Mucosa of stomach (tissue), 1 donor: ENCODE data around the gene MYO1D.

Source experiments
- H3K27me3 ChIP-seq: one replicate; pipeline ENCODE4 v1.7.0; 2013; ENCODE audit warnings: mild to moderate bottlenecking, low read length; ENCODE audit not compliant: control insufficient read depth, insufficient read depth
- H3K36me3 ChIP-seq: one replicate; pipeline ENCODE4 v1.7.0; 2013; ENCODE audit warnings: low read length; ENCODE audit not compliant: control insufficient read depth, insufficient read depth
- H3K4me1 ChIP-seq: one replicate; pipeline ENCODE4 v1.7.0; 2013; ENCODE audit warnings: mild to moderate bottlenecking, low read length; ENCODE audit not compliant: control insufficient read depth, insufficient read depth
- H3K4me3 ChIP-seq: one replicate; pipeline ENCODE4 v1.7.0; 2013; ENCODE audit warnings: low read length
- H3K9ac ChIP-seq: one replicate; pipeline ENCODE4 v1.7.0; 2013; ENCODE audit warnings: mild to moderate bottlenecking, low read length, moderate library complexity
- H3K9me3 ChIP-seq: one replicate; pipeline ENCODE4 v1.7.0; 2013; ENCODE audit warnings: mild to moderate bottlenecking, low read length, moderate library complexity; ENCODE audit not compliant: control insufficient read depth
- donor health status: Pancreatic carcinoma.

The MYO1D gene

DNA sequence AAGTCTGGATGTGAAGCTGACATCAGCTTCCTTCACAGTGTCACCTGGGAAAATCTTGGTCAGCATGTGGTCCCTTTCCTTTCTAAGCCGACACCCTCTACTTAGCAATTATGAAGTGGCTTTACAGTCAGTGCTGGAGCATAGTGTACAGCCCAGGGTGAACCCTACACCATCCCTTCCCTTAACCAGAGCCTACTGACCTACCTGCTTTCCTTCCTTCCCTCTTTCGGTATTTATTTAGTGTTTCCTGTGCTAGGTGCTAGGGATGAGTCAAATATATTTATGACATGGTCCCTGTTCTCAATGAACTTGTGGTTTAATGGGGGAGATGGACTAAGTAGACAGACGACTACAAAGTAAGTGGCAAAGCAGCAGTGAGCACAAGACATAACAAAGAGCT lies 312.6 kb downstream of the MYO1D start:
- Histone ChIP-seq H3K9me3 (no peaks in the 10 kb centered on the region), H3K9ac (no peak overlapping the region), H3K27me3 (no peaks in the 10 kb centered on the region), H3K36me3 (no peaks in the 10 kb centered on the region), H3K4me3 (no peak overlapping the region), H3K4me1 (no peaks in the 10 kb centered on the region)

DNA sequence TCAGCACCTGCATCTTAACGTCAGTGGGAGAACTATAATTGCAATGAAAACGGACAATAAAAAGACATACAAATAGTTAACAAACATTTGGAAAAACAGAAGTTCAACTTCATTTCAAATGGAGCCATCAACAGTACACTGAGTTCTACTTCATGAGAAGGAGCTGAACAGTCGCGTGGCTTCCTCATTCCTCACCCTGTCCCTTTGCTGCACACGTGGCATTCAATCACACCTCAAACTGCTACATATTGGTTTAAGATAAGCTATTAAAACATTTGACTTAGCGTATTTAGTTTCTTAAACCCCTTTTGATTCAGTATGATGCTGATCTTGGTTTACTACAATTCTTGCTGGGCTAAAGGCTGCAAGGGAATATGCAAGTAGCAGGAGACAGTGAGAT lies 313.3 kb downstream of the MYO1D start:
- Histone ChIP-seq H3K27me3 (no peaks in the 10 kb centered on the region), H3K4me1 (no peaks in the 10 kb centered on the region), H3K9ac (no peak overlapping the region), H3K36me3 (no peaks in the 10 kb centered on the region), H3K9me3 (no peaks in the 10 kb centered on the region), H3K4me3 (no peak overlapping the region)

DNA sequence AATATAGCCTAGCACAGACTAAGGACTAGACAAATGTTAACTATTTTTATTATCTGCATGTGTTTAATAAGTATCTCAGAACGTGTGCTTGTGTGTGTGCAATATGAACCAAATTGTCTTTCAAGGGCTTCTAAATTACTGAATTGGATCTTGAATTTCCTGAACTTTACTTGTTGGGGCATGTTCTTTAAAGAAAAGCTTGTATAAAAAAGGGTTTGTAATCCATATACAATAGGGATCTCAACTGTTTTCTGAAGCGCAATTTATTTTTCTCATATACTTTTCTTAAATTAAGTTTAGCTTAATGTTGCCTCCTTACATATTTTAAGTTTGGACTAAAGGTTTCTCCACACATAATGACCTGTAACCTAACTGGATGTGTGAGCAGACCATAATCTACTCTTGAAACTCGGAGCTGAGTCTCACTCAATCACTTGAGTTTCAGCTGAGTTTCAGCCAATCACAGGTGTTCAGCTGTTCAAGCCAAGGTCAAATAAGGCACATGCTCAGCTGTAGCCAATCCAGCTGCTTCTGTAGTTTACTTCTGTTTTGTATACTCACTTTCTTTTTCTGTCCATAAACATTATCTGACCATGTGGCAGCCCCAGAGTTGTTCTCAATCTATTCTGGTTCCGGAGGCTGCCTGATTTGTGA lies 317.8 kb downstream of the MYO1D start:
- H3K4me3 ChIP-seq: no peak overlapping the region
- H3K9ac ChIP-seq: no peak overlapping the region
- H3K36me3 ChIP-seq: peaks cover 3% of the 10 kb centered on the region
- H3K4me1 ChIP-seq: no peaks in the 10 kb centered on the region
- H3K27me3 ChIP-seq: no peaks in the 10 kb centered on the region
- no peaks in the 10 kb centered on the region for H3K9me3 ChIP-seq

DNA sequence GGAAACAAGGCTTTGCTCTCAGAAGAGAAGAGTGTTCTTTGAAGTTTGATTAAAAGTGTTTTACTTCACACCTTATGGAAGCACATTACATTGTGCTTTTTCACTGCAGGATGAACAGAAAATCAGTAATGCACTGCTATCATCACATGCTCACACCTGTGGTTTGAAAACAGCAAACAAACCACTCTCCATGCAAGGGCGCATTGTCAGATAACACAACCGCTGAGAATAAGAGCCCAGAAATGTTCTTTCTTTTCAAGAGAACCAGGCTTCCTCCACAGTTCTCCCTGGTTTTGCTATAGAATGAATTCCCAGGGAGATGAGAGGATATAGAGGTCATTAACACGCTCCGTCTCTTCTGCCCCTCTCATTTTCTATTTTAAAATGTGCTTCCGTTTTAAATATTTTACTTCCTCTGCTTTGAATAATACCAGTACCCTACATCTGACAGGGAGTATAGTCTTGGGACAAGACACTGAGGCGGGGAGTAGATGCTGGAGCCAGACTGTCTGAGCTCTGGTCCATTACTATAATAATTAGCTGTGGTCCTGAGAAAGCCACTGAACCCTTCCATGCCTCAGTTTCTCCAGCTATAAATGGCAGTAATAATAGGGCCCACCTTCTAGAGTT lies 318.5 kb downstream of the MYO1D start:
- peaks cover 3% of the 10 kb centered on the region for H3K36me3 ChIP-seq
- no peaks in the 10 kb centered on the region for H3K9me3 ChIP-seq
- H3K4me1 ChIP-seq: no peaks in the 10 kb centered on the region
- H3K9ac ChIP-seq: no peak overlapping the region
- H3K4me3 ChIP-seq: no peak overlapping the region
- no peaks in the 10 kb centered on the region for H3K27me3 ChIP-seq

DNA sequence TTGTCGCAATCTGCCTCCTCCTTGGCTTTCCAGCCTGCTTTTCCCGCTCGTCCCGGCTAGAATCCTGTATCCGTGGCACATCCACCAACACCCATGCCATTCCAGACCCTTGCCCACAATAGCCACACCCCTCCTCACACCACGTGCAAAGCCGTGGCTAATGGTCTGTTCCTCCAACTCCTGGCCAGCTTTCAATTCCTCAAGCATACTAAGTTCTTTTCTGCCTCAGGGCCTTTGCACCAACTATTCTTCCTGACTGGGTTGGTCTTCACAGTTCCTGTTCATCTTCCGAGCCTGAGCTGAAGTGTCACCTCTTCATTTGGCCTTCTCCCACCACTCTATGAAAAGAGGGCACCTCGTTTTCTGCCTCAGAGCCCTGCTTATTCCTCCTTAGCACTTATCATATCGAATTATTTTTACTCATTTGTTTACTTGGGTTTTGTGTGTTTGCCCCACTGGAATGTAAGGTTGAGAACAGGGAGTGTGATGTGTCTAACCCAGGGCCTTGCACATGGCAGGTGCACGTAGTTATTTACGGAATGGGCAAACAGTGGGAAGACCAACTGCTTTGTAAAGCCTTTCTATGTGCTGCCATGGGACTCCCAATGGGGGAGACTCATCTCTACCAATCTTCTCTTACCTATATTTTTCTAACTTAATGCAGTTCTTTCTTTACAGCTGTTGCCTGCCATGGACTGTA lies 321.2 kb downstream of the MYO1D start:
- H3K36me3 ChIP-seq: peaks cover 3% of the 10 kb centered on the region

DNA sequence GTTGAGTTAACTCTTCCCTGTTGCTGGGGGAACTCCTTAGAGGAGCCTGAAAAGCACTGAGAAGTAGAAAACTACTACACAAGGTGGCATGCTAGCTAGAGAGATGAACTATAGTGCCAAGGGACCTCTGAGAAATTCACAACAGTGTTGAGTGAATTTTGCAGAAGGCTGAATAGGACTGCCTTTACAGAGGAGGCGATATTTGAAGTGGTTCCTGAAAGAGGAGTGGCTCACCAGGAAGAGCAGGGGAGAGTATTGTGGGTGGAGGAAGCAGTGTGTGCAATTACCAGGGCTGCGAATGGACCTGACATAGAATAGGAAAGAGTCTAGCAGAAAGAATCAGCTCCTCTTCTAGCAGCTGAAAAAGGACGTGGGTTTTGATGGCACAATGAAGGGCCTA lies 323.8 kb downstream of the MYO1D start:
- no peaks in the 10 kb centered on the region for H3K4me1 ChIP-seq
- H3K4me3 ChIP-seq: no peak overlapping the region
- H3K36me3 ChIP-seq: peaks cover 2% of the 10 kb centered on the region
- no peak overlapping the region for H3K9ac ChIP-seq
- no peaks in the 10 kb centered on the region for H3K9me3 ChIP-seq
- H3K27me3 ChIP-seq: no peaks in the 10 kb centered on the region

More for the DNA sequence above, 321.2 kb downstream of the MYO1D start:
- no peaks in the 10 kb centered on the region for H3K9me3 ChIP-seq
- H3K4me3 ChIP-seq: no peak overlapping the region
- H3K27me3 ChIP-seq: no peaks in the 10 kb centered on the region
- no peak overlapping the region for H3K9ac ChIP-seq
- no peaks in the 10 kb centered on the region for H3K4me1 ChIP-seq

DNA sequence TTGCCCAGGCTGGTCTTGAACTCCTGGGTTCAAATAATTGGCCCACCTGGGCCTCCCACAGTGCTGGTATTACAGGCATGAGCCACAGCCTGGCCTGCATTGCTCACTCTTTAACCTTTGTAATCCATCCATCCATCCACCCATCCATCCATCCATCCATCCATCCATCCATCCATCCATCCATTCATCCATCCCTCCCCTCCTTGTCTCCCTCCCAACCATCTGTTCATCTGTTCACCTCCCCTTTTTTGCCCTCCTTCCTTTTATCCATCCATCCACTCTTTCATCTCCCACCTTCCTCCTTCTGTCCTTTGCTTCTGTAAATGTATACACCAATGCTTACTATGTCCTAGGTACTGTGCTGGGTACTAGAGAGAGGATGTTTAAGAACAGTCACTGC lies 324.6 kb downstream of the MYO1D start:
- no peak overlapping the region for H3K9ac ChIP-seq
- no peaks in the 10 kb centered on the region for H3K9me3 ChIP-seq
- H3K36me3 ChIP-seq: no peaks in the 10 kb centered on the region
- H3K4me1 ChIP-seq: no peaks in the 10 kb centered on the region
- no peaks in the 10 kb centered on the region for H3K27me3 ChIP-seq
- H3K4me3 ChIP-seq: no peak overlapping the region

DNA sequence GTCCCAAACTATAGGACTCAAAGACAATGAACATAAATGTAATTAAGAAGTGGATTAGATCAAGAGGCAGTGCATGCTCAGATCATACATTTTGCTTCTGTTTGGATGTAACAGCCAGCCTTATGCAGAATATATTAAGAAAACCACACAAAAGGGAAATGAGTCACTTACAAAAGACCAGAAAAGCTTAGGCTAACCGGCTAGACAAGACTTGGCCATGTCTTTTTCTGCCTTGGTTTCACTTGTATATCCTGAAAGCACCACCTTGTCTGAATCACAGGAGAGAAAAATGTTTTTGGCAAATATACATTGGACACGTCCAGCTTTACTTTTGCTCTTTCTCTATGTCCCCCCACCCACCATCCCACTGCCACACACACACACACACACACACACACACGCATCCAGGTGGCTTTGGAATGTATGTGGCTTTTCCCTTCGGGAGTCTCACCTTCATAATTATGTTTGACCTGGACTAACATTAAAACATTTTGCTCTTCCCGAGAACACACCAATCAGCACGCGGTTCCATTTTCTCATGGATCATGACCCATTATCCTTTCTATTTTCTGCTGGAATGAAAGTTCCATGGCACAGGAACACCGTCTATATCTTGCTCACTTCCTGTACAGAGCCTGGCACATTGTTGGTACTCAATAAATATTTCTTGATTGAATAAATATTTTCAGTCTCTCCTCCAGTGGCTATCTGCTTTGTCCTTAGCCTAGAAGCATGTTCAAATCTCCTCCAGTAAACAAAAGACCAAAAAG lies 325.6 kb downstream of the MYO1D start:
- no peak overlapping the region for H3K9ac ChIP-seq
- H3K27me3 ChIP-seq: no peaks in the 10 kb centered on the region
- H3K9me3 ChIP-seq: no peaks in the 10 kb centered on the region
- H3K4me1 ChIP-seq: no peaks in the 10 kb centered on the region
- no peak overlapping the region for H3K4me3 ChIP-seq
- H3K36me3 ChIP-seq: no peaks in the 10 kb centered on the region

DNA sequence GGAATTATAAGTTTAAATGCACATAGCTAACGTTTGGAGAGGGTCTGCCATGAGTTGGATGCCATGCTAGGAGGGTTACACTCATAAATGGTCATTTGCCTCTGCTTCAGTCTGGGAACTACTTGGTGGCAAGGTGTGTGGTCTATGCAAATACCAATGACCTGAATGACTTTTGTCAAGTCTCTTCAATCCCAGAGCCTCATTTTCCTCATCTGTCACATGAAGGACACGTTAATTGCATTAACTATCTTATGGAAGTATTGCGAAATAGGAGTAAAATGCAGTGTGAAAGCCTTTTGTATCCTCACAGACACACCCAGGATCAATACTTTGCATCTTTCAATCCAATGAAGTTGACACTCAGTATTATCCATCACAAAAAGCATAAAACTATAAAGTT lies 327.4 kb downstream of the MYO1D start:
- Histone ChIP-seq H3K9me3 (no peaks in the 10 kb centered on the region), H3K9ac (no peak overlapping the region), H3K4me1 (no peaks in the 10 kb centered on the region), H3K4me3 (no peak overlapping the region), H3K36me3 (no peaks in the 10 kb centered on the region), H3K27me3 (no peaks in the 10 kb centered on the region)

DNA sequence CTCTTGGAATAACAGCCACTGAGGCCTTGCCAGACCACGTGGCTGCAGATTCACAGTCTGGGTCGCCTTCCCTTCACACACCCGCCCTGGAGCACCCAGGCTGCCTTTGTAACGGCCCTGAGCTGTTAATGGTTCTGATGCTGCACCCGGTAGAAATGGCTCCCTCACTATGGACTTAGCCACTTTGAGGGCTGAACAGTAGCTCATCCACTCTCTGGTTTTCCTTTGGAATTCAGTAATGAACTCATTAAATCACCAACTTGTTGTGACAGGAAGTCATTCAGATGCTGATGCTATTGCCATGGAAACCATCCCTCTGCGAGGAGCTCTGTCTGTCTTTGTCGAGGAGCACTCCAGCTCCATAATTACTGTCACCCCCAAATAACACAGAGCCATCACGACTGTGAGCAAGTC lies 330.9 kb downstream of the MYO1D start:
- no peaks in the 10 kb centered on the region for H3K9me3 ChIP-seq
- H3K27me3 ChIP-seq: no peaks in the 10 kb centered on the region
- H3K4me3 ChIP-seq: no peak overlapping the region
- no peak overlapping the region for H3K9ac ChIP-seq
- no peaks in the 10 kb centered on the region for H3K36me3 ChIP-seq
- H3K4me1 ChIP-seq: peaks cover 9% of the 10 kb centered on the region

DNA sequence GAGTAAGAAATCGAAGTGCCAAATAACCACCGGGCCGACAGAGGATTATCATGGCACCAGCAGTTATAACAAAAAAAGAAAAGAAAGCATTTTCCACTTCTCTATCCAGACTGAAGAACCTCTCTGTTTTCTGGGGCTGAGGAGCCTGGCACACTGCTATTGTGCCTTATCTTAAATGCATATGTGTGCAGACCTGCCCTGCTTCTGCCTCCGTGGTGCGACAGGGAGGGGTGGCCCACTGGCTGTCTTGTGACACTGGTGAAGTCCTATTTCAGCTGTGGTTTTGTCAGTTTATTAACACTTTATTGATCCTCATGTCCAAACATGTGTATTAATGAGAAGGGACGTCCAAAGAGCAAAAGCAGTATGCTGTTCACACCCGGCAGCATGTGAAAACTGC lies 334.7 kb downstream of the MYO1D start:
- Histone ChIP-seq H3K4me3 (no peak overlapping the region), H3K9me3 (no peaks in the 10 kb centered on the region)

DNA sequence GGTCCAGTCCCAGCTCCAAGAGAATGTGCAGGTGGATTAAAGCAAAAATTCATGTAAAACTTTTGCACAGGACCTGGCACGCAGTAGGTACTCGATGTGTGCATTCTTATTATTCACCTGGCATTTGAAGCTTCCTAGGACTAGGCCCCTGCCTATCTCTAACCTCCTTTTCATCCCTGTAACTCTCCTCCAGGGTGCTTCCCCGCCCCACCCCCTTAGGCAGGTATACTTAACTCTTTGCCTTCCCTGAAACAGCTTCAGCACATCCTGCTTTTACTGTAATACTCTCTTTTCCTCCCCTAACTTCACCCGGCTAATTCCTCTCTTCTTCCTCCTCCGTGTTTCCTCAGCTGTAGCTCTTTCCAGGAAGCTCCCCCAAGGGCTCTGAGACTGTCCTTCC lies 335.3 kb downstream of the MYO1D start:
- no peaks in the 10 kb centered on the region for H3K27me3 ChIP-seq

More for the DNA sequence above, 334.7 kb downstream of the MYO1D start:
- Histone ChIP-seq H3K9ac (no peak overlapping the region), H3K4me1 (peaks cover 9% of the 10 kb centered on the region), H3K36me3 (no peaks in the 10 kb centered on the region), H3K27me3 (no peaks in the 10 kb centered on the region)

More for the DNA sequence above, 335.3 kb downstream of the MYO1D start:
- no peak overlapping the region for H3K4me3 ChIP-seq
- peaks cover 9% of the 10 kb centered on the region for H3K4me1 ChIP-seq
- H3K9ac ChIP-seq: no peak overlapping the region
- H3K36me3 ChIP-seq: no peaks in the 10 kb centered on the region
- H3K9me3 ChIP-seq: no peaks in the 10 kb centered on the region
